DMS114 treated with DMSO at 0.1 percent for 48 hours (cell line): ENCODE data around the gene ZFAND6.
"Not testable (repeated sequence)": the region's sequence is repeated elsewhere in the genome, so short reads cannot be mapped to it uniquely, and the experiment has no call there.

ENCODE experiments used
- DNase-seq: peaks from one replicate; lab custom pipeline; 2025; ENCODE audit not compliant: unreplicated experiment; lab: John Stamatoyannopoulos, UW

ZFAND6 gene

GRCh38 chr15:80095511-80095910 lies 36.0 kb downstream of the ZFAND6 start:
- DNase-seq = no peak

- no peak for DNase-seq
These were observed 36.5 kb downstream of the ZFAND6 start for GRCh38 chr15:80095969-80096368.

GRCh38 chr15:80098341-80098740 lies 38.9 kb downstream of the ZFAND6 start:
- DNase-seq = no peak

- DNase-seq = no peak
These were observed 39.8 kb downstream of the ZFAND6 start for GRCh38 chr15:80099241-80099640.

- not testable (repeated sequence) for DNase-seq
These were observed 40.2 kb downstream of the ZFAND6 start for GRCh38 chr15:80099662-80100061.

- DNase-seq = no peak
These were observed 40.8 kb downstream of the ZFAND6 start for GRCh38 chr15:80100247-80100646.

GRCh38 chr15:80105193-80105592 lies 45.7 kb downstream of the ZFAND6 start:
- DNase-seq = no peak

GRCh38 chr15:80105595-80105994 lies 46.1 kb downstream of the ZFAND6 start:
- no peak for DNase-seq

GRCh38 chr15:80106051-80106450 lies 46.6 kb downstream of the ZFAND6 start:
- no peak for DNase-seq

- no peak for DNase-seq
These were observed 47.7 kb downstream of the ZFAND6 start for GRCh38 chr15:80107204-80107603.

GRCh38 chr15:80107774-80108173 lies 48.3 kb downstream of the ZFAND6 start:
- DNase-seq = no peak

- no peak for DNase-seq
These were observed 49.9 kb downstream of the ZFAND6 start for GRCh38 chr15:80109388-80109787.

- no peak for DNase-seq
These were observed 51.4 kb downstream of the ZFAND6 start for GRCh38 chr15:80110920-80111319.

GRCh38 chr15:80114114-80114513 lies 54.6 kb downstream of the ZFAND6 start:
- DNase-seq = no peak

- DNase-seq = no peak
These were observed 55.5 kb downstream of the ZFAND6 start for GRCh38 chr15:80115021-80115420.

- DNase-seq = no peak
These were observed 59.5 kb downstream of the ZFAND6 start for GRCh38 chr15:80118956-80119355.

GRCh38 chr15:80120636-80121035 lies 61.2 kb downstream of the ZFAND6 start:
- DNase-seq = no peak

- DNase-seq = no peak
These were observed 62.1 kb downstream of the ZFAND6 start for GRCh38 chr15:80121546-80121945.

GRCh38 chr15:80123034-80123433 lies 63.6 kb downstream of the ZFAND6 start:
- DNase-seq = no peak

- DNase-seq = not testable (repeated sequence)
These were observed 67.8 kb downstream of the ZFAND6 start for GRCh38 chr15:80127253-80127652.

GRCh38 chr15:80127911-80128310 lies 68.4 kb downstream of the ZFAND6 start:
- no peak for DNase-seq

GRCh38 chr15:80132382-80132781 lies 72.9 kb downstream of the ZFAND6 start:
- DNase-seq = no peak

GRCh38 chr15:80136854-80137253 lies 77.4 kb downstream of the ZFAND6 start:
- DNase-seq = no peak

GRCh38 chr15:80138961-80139360 lies 79.5 kb downstream of the ZFAND6 start:
- no peak for DNase-seq
